Measurements from ENCODE around the gene RAMACL.

Gene RAMACL

DNA sequence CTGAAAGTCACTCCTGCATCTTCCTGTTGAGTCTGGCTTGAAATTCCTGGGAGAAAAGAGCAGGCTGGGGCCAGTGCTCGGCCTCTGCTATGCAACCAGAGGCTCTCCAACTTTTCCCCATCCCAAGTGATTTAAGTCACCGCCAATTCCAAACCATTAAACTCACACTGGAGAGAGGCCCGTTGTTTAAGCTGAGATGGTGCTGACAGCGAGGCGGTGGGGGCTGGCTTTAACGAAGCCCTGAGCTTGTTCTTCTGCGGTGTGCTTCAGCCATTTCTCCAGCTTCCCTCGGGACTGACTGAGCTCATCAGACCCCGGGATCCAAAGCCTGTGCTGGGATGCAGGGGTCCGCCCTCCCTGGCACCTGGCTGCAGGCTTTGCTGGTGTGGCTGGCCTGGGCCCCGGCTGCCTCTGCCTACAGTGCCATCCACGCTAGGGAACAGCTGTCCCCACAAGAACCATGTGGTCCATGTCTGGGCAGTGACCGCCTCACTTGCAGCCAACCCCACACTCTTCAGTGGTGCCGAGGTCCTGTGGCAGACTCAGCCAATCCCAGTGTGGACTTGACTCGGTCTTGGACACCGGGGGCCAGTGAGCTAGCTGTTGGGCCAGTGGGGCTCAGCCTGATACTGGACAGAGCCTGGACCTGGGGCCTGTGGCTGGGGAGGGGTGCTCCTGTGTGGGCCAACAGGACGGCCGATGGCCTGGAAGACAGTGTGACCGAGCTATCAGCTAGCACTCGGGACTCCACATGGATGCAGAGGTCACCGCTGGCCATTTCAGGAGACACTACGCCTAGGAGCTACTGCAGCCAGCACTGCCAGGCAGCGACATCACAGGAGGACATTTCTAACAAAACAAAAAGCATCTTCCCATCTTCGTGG is 21.2 kb downstream of the RAMACL start:
- TF ChIP-seq CTCF (IDR thresholded peaks at IDR 0.05; ENCODE audit: extremely low read depth, missing control alignments) = no peak
- no peak for DNase-seq (ENCODE audit: low spot score)

GRCh38 chr6:166563805-166564204 is 22.7 kb downstream of the RAMACL start:
- no peak for DNase-seq (ENCODE audit: low spot score)

DNA sequence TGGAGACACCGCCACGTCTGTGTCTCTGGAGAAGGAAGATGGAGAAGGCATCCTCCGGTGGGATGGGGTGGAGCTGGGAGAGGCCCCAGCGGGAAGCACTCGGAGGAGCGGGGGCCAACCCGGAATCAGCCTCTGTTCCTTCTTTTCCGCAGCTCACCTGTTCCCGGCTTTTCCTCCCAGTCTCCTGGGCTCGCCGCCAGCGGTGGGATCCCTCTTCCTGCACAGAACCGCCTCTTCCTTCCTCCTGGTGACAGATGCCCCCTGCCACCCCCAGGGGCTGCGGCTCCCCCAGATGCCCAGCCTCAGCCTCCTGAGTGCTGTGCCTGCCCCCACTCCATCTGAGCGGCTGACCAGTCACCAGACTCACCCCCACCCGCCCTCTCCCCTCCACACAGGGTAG is 23.3 kb downstream of the RAMACL start:
- DNase-seq (ENCODE audit: low spot score) = no peak
- TF ChIP-seq CTCF (IDR thresholded peaks at IDR 0.05; ENCODE audit: extremely low read depth, missing control alignments) = no peak

More at GRCh38 chr6:166563805-166564204, 22.7 kb downstream of the RAMACL start:
- TF ChIP-seq CTCF (IDR thresholded peaks at IDR 0.05; ENCODE audit: extremely low read depth, missing control alignments) = no peak

- TF ChIP-seq CTCF (IDR thresholded peaks at IDR 0.05; ENCODE audit: extremely low read depth, missing control alignments) = no peak
- no peak for DNase-seq (ENCODE audit: low spot score)
These were observed 23.8 kb downstream of the RAMACL start for GRCh38 chr6:166562726-166563125.

DNA sequence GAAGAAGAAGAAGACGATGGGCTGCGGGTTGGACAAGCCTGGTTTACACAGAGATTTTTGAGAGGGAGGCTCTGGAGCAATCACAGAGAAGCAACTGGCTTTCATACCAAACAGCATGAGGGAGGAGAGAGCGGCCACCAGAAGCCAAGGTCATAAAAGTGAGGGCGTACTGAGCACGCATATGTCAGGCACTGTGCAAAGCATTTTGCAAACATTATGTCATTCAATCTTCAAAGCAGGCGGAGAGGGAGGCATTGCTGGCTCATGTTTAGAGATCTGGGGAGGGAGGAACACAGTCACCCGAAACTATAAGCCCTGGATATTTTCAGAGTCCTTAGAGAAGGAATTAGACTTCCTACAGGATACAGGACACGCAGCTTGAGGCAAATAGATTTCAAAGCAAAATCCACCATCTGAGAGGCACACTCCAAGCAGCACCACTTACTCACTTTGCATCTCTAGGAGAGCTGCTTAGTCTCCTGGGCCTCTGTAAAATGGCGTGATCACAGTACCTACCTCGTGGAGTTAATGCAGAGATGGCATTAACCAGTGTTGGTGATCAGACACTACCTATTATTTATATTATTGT is 24.6 kb downstream of the RAMACL start:
- no peak for DNase-seq (ENCODE audit: low spot score)
- TF ChIP-seq CTCF (IDR thresholded peaks at IDR 0.05; ENCODE audit: extremely low read depth, missing control alignments) = no peak

DNA sequence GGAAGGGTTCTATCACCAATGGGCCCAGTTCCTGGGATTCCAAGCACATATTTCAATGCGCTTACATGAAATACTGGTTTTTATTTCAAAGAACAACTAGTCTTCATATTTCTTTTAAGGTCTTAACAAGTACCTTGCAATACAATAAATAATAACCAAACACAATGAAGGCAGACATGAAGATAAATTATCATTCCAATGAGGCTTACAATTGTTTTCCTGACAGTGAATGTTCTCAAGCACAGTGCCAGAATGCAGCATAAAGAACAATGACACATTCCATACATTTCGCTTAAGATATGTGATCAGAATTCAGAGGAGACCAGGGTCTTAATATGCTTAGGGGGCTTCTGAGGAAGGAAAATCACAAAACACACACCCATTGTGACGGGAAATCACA is 26.3 kb downstream of the RAMACL start:
- no peak for TF ChIP-seq CTCF (IDR thresholded peaks at IDR 0.05; ENCODE audit: extremely low read depth, missing control alignments)
- DNase-seq (ENCODE audit: low spot score) = no peak

GRCh38 chr6:166559662-166560061 is 26.8 kb downstream of the RAMACL start:
- no peak for TF ChIP-seq CTCF (IDR thresholded peaks at IDR 0.05; ENCODE audit: extremely low read depth, missing control alignments)
- DNase-seq (ENCODE audit: low spot score) = no peak
